Amniotic epithelial cell (primary cell): Measurements from ENCODE around the gene USH1G.
A peak's percentile ranks its signal among the peaks of the same experiment; 100 is the strongest.

Source experiments
- DNase-seq: peaks from one replicate; pipeline ENCODE4 v3.0.0-alpha.2; 2010; ENCODE audit warnings: low read depth

The USH1G gene

GRCh38 chr17:74903671-74904070 lies 19.4 kb downstream of the USH1G start:
- DNase-seq, result no peak

GRCh38 chr17:74903034-74903433 lies 20.0 kb downstream of the USH1G start:
- DNase-seq, result no peak

GRCh38 chr17:74901353-74902135 lies 21.5 kb downstream of the USH1G start:
- DNase-seq, result no peak

- DNase-seq, result no peak
Measured at GRCh38 chr17:74900208-74900607, 22.8 kb downstream of the USH1G start.

- DNase-seq, result no peak
Measured at GRCh38 chr17:74898376-74898946, 24.6 kb downstream of the USH1G start.

GRCh38 chr17:74893936-74894671 lies 29.0 kb downstream of the USH1G start:
- DNase-seq, result no peak

- DNase-seq, result no peak
Measured at GRCh38 chr17:74892974-74893911, 29.8 kb downstream of the USH1G start, which contains the start of gene FADS6. Gene FADS6, minus strand, starts transcription at chr17:74893633. Its CDS starts 38 bp downstream, at chr17:74893595.

- no peak for DNase-seq
Measured at GRCh38 chr17:74892013-74892841, 30.8 kb downstream of the USH1G start.

- no peak for DNase-seq
Measured at GRCh38 chr17:74890554-74890953, 32.5 kb downstream of the USH1G start.

- DNase-seq, result no peak
Measured at GRCh38 chr17:74888469-74888868, 34.6 kb downstream of the USH1G start.

- DNase-seq, result no peak
Measured at GRCh38 chr17:74883241-74883745, 39.8 kb downstream of the USH1G start.

GRCh38 chr17:74882517-74883240 lies 40.4 kb downstream of the USH1G start:
- no peak for DNase-seq

- no peak for DNase-seq
Measured at GRCh38 chr17:74881073-74881472, 42.0 kb downstream of the USH1G start.

GRCh38 chr17:74879308-74879707 lies 43.7 kb downstream of the USH1G start:
- no peak for DNase-seq

- DNase-seq, result no peak
Measured at GRCh38 chr17:74878658-74879057, 44.4 kb downstream of the USH1G start.

- DNase-seq, result peak; percentile 24
Measured at GRCh38 chr17:74877592-74878548, 45.2 kb downstream of the USH1G start.

- DNase-seq, result no peak
Measured at GRCh38 chr17:74875977-74876593, 47.0 kb downstream of the USH1G start.
